Keratinocyte (primary cell): ENCODE measurements around the gene PAPSS2.

Source experiments
- CTCF ChIP-seq, 3 experiments: IDR thresholded peaks in 1 of 3; conservative IDR thresholded peaks in 1 of 3; optimal IDR thresholded peaks in 1 of 3; 2 replicates in 2 of 3; 3 replicates in 1 of 3; pipeline versions ENCODE3 to v1.5.1; 2011; ENCODE audit warnings: low read length in 3 of 3, mild to moderate bottlenecking in 3 of 3, moderate library complexity in 2 of 3, control low read depth in 1 of 3, inconsistent platforms in 1 of 3; ENCODE audit not compliant: insufficient read depth in 2 of 3; ENCODE audit errors: extremely low read depth in 1 of 3
- EZH2 ChIP-seq: IDR thresholded peaks from one replicate; pipeline ENCODE4 v1.6.1; 2012; ENCODE audit warnings: inconsistent platforms, mild to moderate bottlenecking, low read length, moderate library complexity

- TF ChIP-seq CTCF (optimal IDR thresholded peaks at IDR 0.05 in 1 of 3, IDR thresholded peaks at IDR 0.05 in 1 of 3, conservative IDR thresholded peaks at IDR 0.05 in 1 of 3; ENCODE audit: extremely low read depth in 1 of 3, insufficient read depth in 2 of 3, low read length in 3 of 3) (no peak), EZH2 (no peak)
These were observed 7.9 kb upstream of the PAPSS2 start for GRCh38 chr10:87651801-87652200.
